Central memory CD8-positive, alpha-beta T cell (primary cell): ENCODE results near the gene SNCAIP.

ENCODE experiments used
- ATAC-seq: fragments of 150-1000 bp; cut with Tn5 transposase; replicated peaks from 2 replicates; pipeline ENCODE4 v1.10.0; 2022; ENCODE audit warnings: mild to moderate bottlenecking, moderate FRiP score, moderate number of reproducible peaks; ENCODE audit not compliant: poor library complexity, severe bottlenecking; ENCODE audit errors: extremely low read depth
- DNase-seq, 2 donors: peaks; one replicate each; pipeline ENCODE4 v3.0.0; 2021; ENCODE audit warnings: low spot score in 2 of 2
- H3K27ac Mint-ChIP-seq: one replicate; pipeline ENCODE4 v1.8.0; 2022; ENCODE audit warnings: low read depth, mild to moderate bottlenecking, moderate library complexity, mixed read lengths
- H3K27me3 Mint-ChIP-seq: one replicate; pipeline ENCODE4 v1.8.0; 2022; ENCODE audit warnings: mixed read lengths
- H3K36me3 Mint-ChIP-seq: one replicate; pipeline ENCODE4 v1.8.0; 2022; ENCODE audit warnings: mild to moderate bottlenecking, moderate library complexity, mixed read lengths; ENCODE audit not compliant: insufficient read depth
- H3K4me1 Mint-ChIP-seq: one replicate; pipeline ENCODE4 v1.8.0; 2022; ENCODE audit warnings: mixed read lengths
- H3K4me3 Mint-ChIP-seq: one replicate; pipeline ENCODE4 v1.8.0; 2022; ENCODE audit warnings: mild to moderate bottlenecking, moderate library complexity, mixed read lengths
- H3K9me3 Mint-ChIP-seq: one replicate; pipeline ENCODE4 v1.8.0; 2022; ENCODE audit warnings: mixed read lengths

Gene SNCAIP

DNA sequence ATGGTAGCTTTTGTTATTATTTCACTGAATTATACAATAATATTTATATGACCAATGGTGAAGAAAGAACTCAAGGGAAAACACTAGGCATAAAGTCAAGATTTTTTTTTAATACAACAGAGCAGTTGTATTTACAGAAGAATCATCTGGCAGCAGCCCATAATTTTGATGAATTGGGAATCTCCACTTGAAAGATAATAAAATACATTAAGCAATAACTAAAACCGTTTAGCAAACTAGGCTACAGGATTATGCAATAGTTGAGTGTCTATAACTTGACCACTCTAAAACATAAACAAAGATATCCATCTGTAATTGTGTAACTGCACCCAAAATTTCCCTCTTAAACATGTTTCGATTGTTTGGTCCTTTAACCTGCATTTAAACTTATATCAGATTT lies 80.8 kb downstream of the SNCAIP start:
- Mint-ChIP-seq H3K36me3 (no peaks in the 10 kb centered on the region), H3K27ac (no peak overlapping the region), H3K27me3 (no peaks in the 10 kb centered on the region), H3K9me3 (peaks cover 6% of the 10 kb centered on the region), H3K4me3 (no peak overlapping the region), H3K4me1 (no peaks in the 10 kb centered on the region)
- DNase-seq (no peak), ATAC-seq (no peak)

DNA sequence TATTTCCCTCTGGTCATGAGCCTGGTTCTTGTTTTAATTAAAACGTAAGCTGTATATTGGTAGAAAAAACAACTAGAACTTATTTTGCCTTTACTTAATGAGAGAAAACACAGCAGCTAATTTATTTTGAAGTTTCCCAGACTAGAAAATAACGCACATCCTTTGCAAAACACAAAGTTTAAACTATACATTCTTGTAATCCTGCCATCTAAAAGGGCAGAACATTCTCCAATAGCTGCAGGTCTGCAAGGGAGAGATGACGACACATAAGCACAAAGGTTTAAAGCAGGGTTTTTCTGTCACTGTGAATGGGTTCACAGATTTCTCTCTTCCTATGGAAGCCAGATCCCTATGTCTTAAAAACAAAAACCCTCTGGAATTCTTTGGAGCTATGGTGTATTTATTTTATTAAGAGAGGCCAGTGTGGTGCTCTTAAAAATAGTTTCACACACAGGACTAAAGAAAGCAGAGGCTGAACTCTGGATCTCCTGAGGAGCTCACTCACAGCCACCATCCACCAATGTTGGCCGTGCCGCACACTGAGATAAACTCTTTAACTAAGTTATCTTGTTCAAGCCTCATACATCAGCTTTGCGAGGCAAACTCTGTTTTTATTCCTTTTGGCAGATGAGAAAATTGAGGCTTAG lies 82.4 kb downstream of the SNCAIP start:
- H3K4me1 Mint-ChIP-seq = no peaks in the 10 kb centered on the region
- H3K4me3 Mint-ChIP-seq = no peak overlapping the region
- H3K9me3 Mint-ChIP-seq = peaks cover 7% of the 10 kb centered on the region
- no peak overlapping the region for H3K27ac Mint-ChIP-seq
- H3K36me3 Mint-ChIP-seq = no peaks in the 10 kb centered on the region
- H3K27me3 Mint-ChIP-seq = no peaks in the 10 kb centered on the region
- DNase-seq = no peak
- ATAC-seq = no peak

DNA sequence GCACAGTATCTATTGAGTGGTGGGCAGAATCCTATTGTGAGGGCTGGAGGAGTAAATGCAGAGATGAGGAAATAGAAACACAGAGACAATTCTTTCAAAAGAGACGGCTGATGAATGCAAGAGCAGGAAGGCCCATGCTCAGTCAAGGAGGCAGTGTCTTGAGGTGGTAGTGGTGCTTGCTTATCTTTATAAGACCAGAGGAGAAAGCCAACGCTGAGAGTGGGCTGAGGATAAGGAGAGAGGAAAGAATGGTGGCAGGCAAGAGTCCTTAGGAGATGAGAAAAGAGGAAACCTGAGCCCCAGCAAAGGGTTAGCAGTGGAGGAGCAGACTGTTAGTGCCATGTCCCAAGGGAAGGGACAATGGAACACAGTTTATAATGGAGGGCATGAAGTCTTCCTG lies 86.0 kb downstream of the SNCAIP start:
- no peaks in the 10 kb centered on the region for H3K27me3 Mint-ChIP-seq
- H3K9me3 Mint-ChIP-seq = peaks cover 10% of the 10 kb centered on the region
- H3K27ac Mint-ChIP-seq = no peak overlapping the region
- no peak overlapping the region for H3K4me3 Mint-ChIP-seq
- ATAC-seq (no peak), DNase-seq (no peak)
- H3K36me3 Mint-ChIP-seq = no peaks in the 10 kb centered on the region
- H3K4me1 Mint-ChIP-seq = no peaks in the 10 kb centered on the region

DNA sequence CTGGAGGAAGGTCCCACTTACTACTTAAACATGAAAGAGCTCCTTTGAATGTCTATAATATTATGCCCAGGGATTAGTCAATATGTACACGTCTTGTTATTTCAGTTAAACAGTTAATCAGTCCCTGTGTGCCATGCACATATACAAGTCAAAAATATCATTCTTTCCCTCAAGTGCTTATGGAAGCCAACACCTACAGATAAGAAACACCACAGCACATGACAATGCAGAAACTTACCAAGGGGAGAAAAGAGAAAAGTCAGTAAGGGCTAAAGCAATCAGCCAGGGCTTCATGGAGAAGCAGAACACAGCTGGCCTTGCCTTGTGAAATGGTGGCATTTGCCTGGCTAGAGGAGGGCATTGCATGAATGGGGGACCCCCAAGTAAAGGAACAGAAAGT lies 88.3 kb downstream of the SNCAIP start:
- Mint-ChIP-seq H3K9me3 (peaks cover 10% of the 10 kb centered on the region), H3K27ac (no peak overlapping the region), H3K4me3 (no peak overlapping the region), H3K27me3 (no peaks in the 10 kb centered on the region), H3K36me3 (no peaks in the 10 kb centered on the region), H3K4me1 (no peaks in the 10 kb centered on the region)
- ATAC-seq = no peak
- no peak for DNase-seq

DNA sequence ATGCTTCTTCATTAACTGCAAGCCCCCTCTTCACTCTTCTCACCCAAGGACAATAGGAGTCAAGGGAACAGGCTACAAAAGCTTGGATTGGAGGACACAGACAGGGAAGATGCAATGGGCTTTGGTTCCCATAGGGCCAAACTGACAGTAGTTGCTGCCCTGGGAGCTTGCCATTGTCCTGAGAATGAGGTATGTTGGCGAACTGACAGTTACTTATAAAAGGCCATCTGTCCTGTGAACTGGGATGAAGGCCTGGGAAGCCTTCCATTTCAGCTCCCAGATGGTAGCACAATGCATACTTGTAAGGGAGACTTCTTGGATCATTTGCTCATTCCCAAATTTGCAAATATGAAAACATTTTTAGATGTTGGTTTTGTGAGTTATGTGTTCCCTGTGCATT lies 88.9 kb downstream of the SNCAIP start:
- DNase-seq = no peak
- H3K27ac Mint-ChIP-seq = no peak overlapping the region
- H3K36me3 Mint-ChIP-seq = no peaks in the 10 kb centered on the region
- no peaks in the 10 kb centered on the region for H3K4me1 Mint-ChIP-seq
- H3K27me3 Mint-ChIP-seq = no peaks in the 10 kb centered on the region
- no peak for ATAC-seq
- H3K9me3 Mint-ChIP-seq = peaks cover 10% of the 10 kb centered on the region
- H3K4me3 Mint-ChIP-seq = no peak overlapping the region

DNA sequence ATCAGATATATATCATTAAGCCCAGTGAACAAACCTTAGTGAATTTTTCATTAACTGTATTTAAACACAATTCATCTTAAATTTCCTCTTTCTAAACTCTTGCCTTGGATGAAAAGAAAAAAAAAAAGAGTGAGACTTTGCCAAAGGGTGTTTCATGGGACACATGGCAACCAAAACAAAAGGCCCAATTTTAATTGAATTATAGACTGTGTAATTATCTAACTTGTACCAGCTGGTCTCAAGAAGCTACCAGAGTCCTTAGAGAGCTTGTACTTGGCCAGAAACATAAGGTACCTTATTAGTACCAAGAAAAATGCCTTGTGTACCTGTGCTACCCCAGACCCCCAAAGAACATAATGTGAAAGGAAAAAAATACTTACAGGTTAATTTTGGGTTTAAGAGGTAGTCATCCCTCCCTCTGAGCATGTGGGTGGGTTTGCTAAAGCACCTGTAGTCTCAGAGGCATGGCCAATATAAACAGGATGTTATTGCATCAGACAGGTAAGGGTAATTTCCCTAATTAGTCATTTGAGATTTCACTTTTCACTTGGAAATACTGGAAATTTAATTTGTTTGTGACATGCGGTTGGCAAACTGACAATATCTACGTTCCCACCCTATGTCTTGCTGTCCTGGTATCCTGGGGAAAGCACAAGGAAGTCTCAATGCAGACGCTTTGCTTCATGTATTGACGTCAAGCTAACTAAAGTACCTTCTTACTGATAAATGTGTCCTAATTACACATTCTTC lies 90.1 kb downstream of the SNCAIP start:
- no peak overlapping the region for H3K4me3 Mint-ChIP-seq
- no peaks in the 10 kb centered on the region for H3K36me3 Mint-ChIP-seq
- peaks cover 10% of the 10 kb centered on the region for H3K9me3 Mint-ChIP-seq
- DNase-seq (no peak), ATAC-seq (no peak)
- H3K27me3 Mint-ChIP-seq = no peaks in the 10 kb centered on the region
- no peaks in the 10 kb centered on the region for H3K4me1 Mint-ChIP-seq
- H3K27ac Mint-ChIP-seq = no peak overlapping the region

DNA sequence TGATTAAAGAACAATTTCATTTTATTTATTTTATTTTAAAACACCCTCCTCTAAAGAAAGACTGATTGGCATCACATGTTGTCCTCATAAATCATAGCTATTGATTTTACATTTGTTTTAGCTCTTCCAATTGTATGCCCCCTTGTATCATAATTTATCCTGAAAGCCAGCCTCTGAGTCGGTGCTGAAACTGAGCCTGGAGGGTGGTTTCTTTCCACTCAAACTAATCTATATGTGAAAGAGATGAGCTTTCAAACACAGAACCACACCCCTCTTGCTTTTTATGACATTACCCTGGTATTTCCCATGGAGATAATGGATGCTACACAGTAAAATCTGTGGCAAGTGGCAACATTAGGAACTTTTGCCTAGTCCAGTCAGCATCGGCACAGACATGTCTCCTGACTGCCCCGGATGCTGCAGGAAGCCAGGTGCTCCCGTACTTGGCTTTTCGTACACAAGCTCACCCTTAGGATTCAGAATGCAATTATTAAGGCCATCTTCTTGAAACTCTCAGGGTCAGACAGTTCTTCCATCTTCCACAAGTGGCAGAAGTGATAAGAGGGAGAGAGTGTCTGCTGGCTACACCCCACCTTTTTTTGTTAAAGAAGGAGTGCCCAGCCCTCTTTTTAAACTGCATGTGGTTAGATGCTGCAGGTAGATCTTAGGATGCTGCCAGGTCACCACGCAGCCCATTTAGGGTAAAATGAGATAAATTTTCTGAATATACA lies 91.1 kb downstream of the SNCAIP start:
- Mint-ChIP-seq H3K36me3 (no peaks in the 10 kb centered on the region), H3K4me3 (no peak overlapping the region), H3K27me3 (no peaks in the 10 kb centered on the region), H3K4me1 (no peaks in the 10 kb centered on the region), H3K9me3 (peaks cover 3% of the 10 kb centered on the region), H3K27ac (no peak overlapping the region)
- DNase-seq = no peak
- no peak for ATAC-seq

DNA sequence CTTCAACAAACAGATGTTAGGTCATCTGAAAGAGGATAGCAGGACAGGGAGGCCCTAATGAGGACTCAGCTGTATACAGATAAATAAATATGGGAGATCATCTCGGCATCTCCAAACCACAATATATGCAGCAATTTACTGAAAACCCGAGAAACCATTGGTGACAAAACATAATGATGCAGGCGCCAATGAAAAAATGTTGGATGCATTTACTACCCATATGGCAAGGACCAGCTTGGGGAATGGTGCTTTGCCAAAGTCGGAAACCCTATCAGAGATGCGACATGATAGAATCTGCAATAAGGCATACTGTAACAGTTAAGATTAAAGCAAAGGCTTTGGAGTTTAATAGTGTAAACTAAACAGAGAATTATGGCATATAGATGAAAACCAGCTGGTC lies 92.0 kb downstream of the SNCAIP start:
- Mint-ChIP-seq H3K9me3 (peaks cover 3% of the 10 kb centered on the region), H3K27ac (no peak overlapping the region), H3K36me3 (no peaks in the 10 kb centered on the region), H3K4me3 (no peak overlapping the region), H3K4me1 (no peaks in the 10 kb centered on the region), H3K27me3 (no peaks in the 10 kb centered on the region)
- ATAC-seq (no peak), DNase-seq (no peak)

DNA sequence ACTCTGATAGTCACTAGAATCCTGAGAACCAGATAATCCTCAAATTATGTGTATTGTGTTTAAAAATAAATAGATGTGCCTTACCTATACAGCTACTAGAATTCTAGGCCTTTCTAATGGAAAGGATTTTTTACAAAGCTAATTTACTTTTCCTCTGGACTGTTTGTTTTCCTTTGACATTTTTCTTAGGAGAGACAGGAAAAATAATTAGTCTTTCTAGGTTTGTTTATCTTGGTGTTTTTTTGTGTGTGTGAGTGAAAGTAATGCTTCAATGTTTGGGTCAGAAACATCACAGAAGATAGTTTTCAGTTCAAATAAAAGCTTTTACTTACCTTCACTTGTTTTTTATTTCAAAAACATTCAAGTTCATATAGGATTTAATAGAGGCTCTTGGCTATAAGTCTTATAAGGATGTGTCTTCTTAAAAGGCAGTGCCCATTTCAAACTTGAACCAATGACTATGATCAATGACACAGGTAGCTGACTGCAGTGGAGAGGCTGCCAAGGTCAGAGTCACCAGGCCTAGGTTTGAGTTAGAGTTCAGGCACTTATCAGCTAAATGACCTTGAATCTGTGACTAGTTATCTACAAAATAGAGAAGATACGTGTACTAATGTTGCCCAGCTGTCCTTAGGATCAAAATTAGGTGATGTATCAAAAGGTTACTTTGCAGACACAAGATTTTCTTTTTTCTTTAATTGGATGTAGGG lies 92.8 kb downstream of the SNCAIP start:
- H3K4me1 Mint-ChIP-seq = no peaks in the 10 kb centered on the region
- no peaks in the 10 kb centered on the region for H3K27me3 Mint-ChIP-seq
- H3K27ac Mint-ChIP-seq = no peak overlapping the region
- peaks cover 3% of the 10 kb centered on the region for H3K9me3 Mint-ChIP-seq
- DNase-seq = no peak
- H3K36me3 Mint-ChIP-seq = no peaks in the 10 kb centered on the region
- ATAC-seq = no peak
- H3K4me3 Mint-ChIP-seq = no peak overlapping the region

DNA sequence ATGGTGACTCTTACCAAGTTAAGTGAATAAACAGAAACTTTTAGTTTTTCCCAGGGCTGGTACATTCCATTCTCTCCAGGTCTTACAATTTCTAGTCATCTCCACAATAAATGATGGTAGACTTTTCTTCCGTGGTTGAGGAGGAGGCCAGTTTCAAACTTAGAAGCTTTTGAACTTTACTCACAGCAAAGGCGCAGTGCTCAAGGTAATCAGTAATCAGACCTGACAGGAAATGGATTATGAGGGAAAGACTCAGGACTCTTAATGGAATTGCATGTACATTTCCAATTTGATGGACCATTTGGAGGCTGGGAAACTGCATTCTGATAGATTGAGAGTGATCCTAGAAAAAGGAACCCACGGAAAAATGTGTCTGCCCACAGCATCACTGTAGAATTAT lies 93.7 kb downstream of the SNCAIP start:
- no peak overlapping the region for H3K27ac Mint-ChIP-seq
- H3K4me3 Mint-ChIP-seq = no peak overlapping the region
- no peaks in the 10 kb centered on the region for H3K36me3 Mint-ChIP-seq
- no peaks in the 10 kb centered on the region for H3K9me3 Mint-ChIP-seq
- no peak for DNase-seq
- no peaks in the 10 kb centered on the region for H3K27me3 Mint-ChIP-seq
- no peak for ATAC-seq
- no peaks in the 10 kb centered on the region for H3K4me1 Mint-ChIP-seq

DNA sequence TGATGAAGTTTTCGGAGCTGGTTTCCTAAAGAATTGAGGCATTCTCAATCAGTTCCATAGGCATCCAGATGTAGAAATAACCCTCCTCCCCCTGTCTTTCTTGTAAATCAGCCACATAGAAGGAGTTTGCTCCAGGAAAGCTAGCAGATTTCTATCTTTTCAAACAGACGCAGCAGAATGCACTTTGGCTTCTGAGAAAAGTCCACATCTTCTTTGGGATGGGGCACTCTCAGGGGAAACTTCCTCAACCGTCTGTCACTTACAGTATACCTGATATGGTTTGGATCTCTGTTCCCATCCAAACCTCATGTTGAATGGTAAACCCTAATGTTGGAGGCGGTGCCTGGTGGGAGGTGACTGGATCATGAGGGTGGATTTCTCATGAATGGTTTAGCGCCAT lies 94.1 kb downstream of the SNCAIP start:
- Mint-ChIP-seq H3K27ac (no peak overlapping the region), H3K4me1 (no peaks in the 10 kb centered on the region), H3K36me3 (no peaks in the 10 kb centered on the region), H3K9me3 (no peaks in the 10 kb centered on the region), H3K27me3 (no peaks in the 10 kb centered on the region), H3K4me3 (no peak overlapping the region)
- DNase-seq (no peak), ATAC-seq (no peak)

DNA sequence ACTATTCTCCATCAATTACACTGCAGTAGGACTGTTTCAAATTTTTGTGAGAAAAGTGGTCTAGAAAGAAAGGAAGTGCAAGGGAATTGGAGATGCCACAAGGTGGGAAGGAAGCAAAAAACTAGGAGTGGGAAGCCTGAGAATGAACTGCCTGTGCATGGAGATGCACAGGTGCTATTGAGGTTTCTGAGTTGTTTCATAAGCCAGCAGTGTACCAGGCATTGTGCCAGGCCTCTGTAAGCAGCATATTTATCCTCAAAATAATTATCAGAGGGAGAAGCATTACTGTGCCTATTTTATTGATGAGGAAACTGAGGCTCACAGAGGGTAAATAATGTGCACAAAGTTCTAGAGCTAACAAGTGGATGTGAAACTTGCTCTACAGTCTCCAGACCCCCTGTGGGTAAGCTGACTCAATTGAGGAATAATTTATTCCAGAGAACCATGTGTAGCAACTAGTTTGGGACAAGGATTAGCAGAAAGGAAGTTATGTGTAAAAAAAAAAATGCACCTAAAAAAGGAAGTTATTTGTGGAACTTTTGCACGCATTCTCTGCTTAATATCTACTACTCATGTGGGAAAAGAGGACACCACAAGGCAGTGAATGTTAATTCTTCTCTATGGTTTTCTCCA lies 96.7 kb downstream of the SNCAIP start:
- DNase-seq (no peak), ATAC-seq (no peak)
- Mint-ChIP-seq H3K36me3 (no peaks in the 10 kb centered on the region), H3K4me3 (no peak overlapping the region), H3K27ac (no peak overlapping the region), H3K9me3 (no peaks in the 10 kb centered on the region), H3K4me1 (no peaks in the 10 kb centered on the region), H3K27me3 (no peaks in the 10 kb centered on the region)
